AG20443 (cell line): ENCODE measurements around the gene AMIGO1.
"Not testable (repeated sequence)": the region's sequence is repeated elsewhere in the genome, so short reads cannot be mapped to it uniquely, and the experiment has no call there.

Experiments
- DNase-seq: peaks from one replicate; pipeline ENCODE4 v3.0.0; 2012; ENCODE audit warnings: low spot score, mixed read lengths

The AMIGO1 gene

DNA sequence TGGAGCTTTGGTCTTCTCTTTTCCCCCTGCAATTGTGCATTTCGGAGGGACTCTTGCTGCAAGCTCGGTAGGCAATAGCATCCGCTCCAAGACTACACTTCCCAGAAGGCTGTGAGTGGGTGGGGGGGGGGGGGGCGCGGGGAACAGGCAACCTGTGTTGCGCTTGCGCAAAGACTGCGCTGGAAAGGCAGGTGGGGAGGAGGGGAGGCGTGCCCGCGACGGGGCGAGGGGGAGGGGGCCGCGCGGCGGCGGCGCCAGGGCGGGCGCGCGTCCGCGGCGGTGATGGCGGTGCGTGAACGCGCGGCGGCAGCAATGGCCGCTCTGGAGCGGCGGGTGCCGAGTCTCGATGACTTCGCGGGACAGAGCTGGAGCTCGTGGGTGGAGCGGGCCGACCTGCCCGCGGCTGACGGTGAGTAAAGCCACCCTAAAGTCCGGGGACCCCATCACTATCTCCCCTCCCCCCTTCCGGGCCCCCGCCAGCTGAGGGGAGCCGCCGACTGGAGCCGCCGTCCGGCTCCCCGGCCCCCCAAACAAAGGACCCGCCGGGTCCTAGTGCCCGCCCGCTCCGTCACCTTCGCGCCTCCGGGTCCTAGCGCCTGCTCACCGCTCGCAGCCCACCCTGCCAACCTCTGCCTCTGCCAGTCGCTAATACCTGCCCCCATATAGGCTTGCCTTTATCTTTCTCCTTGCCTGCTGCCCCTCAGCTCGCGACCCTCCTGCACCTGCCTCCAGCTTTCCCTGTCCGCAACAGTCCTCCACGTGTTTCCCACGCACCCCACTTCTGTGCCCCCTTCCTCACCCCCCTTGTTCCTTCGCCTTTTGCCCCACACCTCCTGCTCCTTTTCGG lies 25.6 kb downstream of the AMIGO1 start, which contains the start of gene ATXN7L2:
TSS of gene ATXN7L2 (plus strand) at position 234 of the 847 bp plus-strand sequence. CDS start at position 283, 49 bp downstream.
- peak; percentile 100 for DNase-seq

DNA sequence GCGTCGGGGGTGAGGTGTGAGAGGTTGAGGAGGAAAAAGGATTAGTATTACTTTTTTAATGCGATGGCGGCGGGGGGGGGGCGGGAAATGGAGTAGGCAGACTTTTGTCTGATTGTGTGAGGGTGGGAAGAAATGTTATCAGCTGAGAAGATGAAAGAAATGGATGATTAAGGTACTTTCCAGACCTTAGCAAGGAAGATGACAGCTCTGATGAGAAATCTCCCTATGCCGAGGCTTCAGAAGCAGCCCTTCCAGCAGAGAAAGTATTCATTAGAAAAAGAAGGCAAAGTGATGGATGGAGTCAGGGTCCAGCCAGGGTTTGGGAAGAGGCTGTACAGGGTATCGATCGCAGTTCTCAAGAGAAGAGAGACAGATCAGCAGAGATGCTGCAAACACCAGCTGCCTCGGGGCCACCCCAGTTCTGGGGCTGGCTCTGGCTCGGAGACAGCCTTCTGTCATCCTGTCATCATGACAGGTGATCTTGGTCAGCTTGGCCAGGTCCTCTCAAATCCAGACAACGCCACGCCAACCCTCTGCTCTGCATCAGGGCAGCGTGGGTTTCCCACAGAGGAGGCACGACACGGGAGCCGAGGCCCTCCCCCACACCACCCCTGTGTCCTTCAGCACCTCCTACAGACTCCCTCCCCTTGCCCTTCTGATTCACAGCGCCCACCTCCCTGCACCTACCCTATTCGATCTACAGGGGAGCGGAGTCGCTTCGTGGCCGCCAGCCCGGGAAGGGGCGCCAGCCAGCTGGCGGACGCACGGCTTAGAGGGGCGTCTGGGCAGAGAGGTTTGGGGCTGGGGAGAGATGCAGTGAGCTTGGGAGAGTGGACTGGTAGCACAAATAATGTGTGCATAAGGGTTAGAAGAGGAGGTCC lies 26.5 kb downstream of the AMIGO1 start:
- no peak for DNase-seq

DNA sequence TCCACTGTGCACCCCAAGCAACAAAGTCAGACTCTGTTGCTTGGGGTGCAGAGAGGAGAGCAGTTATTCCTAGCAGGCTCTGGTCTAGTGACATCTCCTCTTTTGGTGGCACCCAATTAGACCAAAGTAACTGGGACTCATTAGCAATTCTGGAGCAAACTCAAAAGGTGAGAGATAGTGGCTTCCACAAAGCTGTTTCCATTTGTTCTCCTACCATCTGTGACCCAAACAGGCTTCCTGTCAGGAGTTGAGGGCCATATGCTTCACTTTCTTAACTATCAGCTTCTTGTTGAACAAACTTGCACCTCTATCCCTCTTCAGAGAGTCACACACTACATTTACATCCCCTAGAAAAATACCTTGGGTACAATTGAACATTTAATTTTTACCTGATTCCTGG lies 27.3 kb downstream of the AMIGO1 start:
- no peak for DNase-seq

DNA sequence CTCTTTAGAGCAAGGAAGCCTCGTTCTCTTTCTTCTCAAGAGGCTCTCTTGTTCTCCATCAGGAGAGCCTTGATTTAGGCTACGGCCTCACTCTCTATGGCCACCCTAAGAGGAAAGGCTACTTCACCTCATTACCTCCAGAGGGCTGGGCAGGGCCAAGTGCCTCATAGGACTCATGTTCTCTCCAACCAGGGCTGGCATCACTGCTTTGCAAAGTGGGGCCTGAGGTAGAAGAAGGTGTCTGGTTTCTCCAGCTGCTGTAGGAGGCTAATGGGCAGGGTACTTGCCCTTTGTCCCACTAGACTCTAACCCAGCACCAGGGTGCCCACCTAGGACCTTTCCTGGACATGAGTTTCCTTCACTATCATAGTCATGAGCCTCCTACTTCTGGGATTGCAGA lies 27.9 kb downstream of the AMIGO1 start:
- no peak for DNase-seq

DNA sequence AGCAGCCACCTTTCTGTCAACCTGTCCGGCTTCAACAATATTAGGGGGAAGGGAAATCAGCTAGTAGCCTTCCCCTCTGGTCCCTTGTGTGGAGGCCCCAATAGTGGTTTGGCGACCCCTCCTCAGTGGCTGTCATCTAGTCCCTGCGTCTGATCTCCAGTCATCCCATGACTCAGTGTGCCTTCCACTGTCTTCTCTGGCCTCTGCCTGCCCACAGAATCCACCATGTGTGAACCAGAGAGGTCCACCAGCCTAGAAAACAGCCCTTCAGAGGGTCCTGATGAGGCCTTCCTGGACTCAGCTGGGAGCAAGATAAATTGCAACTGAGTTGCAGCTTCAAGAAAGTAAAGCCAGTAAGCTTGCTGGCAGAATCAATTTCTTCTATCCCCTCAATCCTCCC lies 29.6 kb downstream of the AMIGO1 start:
- DNase-seq = no peak

DNA sequence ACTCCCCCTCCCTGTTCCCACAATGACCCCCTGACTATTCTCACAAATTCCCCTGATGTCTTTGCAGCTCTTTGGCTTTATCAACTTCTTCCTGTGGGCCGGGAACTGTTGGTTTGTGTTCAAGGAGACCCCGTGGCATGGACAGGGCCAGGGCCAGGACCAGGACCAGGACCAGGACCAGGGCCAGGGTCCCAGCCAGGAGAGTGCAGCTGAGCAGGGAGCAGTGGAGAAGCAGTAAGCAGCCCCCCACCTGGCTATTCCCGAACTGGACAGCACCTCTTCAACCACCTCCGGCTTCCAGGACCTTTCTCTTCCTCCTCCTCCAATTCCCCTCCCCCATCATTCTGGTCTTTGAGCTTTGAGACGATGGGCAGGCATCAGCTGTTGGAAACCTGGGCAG lies 30.2 kb downstream of the AMIGO1 start:
- DNase-seq = no peak

DNA sequence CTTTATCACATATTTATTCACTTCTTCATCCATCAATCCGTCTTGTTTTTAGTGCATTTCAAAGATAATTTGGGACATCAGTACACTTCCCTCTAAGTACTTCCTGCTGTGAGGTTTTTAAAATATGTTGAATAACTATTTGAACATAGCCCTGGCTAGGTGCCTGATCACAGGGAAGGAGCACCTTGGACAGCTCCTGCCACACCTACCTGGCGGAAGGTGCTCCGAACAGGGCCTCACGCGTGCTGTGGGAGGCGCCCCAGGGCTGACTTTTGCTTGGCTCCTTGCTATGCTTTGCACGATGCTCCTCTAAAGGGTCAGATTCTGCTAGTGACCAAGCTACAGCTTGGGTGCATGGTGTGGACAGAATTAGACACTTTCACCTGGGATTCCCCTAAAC lies 30.7 kb downstream of the AMIGO1 start:
- no peak for DNase-seq

DNA sequence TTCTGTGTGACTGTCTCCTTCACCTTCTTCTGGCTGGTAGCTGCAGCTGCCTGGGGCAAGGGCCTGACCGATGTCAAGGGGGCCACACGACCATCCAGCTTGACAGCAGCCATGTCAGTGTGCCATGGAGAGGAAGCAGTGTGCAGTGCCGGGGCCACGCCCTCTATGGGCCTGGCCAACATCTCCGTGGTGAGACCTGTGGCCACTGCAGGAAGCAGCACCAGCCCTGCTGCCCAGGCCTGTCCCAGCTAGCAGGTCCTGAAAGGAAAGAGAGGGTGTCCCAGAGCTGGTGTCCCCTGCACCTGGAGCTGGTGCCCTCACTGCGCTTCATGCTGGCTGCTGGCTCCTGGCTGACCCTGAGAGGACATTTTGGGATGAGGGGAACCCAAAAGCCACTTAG lies 31.7 kb downstream of the AMIGO1 start:
- DNase-seq = no peak

DNA sequence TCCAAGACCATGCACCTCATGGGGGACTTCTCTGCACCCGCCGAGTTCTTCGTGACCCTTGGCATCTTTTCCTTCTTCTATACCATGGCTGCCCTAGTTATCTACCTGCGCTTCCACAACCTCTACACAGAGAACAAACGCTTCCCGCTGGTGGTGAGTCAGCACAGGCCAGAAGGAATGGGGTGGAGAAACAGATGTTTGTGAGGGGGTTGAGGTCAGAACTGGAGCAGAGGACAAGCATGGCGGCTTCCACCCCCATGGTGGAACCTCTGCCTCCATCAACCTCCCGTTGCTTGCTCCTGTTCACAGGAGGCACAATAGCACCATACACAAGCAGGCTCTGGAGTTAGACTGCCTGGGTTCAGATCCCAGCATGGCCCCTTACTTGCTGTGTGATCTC lies 32.7 kb downstream of the AMIGO1 start:
- no peak for DNase-seq

DNA sequence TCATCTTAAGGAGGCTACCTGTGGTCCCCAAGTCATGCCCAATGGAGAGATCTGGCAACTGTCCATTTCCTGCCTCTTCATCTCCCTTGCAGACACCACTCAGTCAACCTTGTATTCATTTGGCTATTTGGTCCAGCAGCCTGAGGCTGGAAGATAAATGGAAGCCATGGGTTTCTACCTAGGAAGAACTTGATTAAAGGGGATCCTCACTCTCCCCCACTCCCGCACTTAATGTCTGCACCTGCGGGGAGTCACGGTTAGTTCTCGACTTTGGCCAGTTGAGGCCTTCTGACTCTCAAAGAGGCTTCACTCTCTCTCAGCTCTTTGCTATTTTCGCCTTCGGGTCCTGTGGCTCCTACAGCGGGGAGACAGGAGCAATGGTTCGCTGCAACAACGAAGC lies 34.3 kb downstream of the AMIGO1 start:
- DNase-seq = no peak

DNA sequence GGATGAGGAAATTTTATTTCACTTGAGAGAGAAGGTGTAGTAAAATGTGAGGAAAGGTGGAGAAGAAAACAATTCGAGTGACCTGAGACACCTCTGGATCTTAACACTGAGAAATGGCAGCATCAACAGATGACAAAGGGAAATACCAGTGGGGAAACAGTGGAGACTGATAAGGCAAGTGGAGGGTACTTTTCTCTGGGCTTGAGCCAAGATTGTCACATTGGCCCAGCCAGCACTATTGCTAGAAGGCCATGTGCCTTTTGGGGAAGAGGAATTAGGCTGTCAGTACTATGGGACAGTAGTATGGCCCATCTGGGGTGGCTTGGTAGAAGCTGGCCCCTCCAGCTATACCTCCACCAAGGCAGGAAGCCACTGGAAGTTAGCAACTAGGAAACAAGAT lies 34.8 kb downstream of the AMIGO1 start:
- DNase-seq = no peak

DNA sequence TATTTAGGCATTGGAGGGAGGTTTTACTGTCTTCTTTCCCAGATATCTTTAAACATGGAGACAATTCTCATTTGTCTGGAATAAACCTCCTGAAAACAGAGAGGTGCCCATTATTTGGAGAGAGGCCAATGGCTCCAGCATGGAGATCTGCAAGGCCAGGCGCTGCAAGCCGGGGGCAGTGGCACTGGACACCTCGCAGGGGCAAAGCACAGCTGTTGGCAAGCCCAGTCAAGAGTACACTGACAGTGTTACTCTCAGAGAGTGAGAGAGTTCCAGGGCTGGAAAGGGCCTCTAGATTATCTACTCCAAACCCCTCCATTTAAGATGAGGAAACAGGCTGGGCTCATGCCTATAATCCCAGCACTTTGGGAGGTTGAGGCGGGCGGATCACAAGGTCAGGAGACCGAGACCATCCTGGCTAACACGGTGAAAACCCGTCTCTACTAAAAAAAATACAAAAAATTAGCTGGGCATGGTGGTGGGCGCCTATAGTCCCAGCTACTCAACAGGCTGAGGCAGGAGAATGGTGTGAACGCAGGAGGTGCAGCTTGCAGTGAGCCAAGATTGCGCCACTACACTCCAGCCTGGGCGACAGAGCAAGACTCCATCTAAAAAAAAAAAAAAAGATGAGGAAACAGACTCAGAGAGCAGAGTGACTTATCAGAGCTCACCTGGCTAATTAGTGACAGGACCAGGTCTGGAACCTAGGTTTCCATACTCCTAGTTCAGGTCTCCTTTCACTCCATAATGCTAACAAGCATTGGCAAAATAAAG lies 36.1 kb downstream of the AMIGO1 start:
- DNase-seq = not testable (repeated sequence)

DNA sequence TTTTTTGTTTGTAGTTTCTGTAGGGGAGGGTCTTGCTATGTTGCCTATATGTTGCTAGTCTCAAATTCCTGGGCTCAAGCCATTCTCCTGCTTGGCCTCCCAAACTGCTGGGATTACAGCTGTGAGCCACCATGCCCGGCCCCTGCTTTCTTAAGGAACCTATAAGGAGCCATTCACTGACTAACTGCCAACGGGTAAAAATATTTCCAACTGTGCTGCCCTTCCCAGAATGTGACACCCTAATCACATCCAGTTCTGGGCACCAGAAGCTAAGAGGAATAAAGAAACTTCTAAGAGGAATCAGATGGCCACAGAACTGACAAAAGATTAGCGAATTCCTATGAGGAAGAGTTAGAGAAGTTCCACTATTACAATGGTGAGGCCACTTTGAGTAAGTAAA lies 36.7 kb downstream of the AMIGO1 start:
- no peak for DNase-seq

DNA sequence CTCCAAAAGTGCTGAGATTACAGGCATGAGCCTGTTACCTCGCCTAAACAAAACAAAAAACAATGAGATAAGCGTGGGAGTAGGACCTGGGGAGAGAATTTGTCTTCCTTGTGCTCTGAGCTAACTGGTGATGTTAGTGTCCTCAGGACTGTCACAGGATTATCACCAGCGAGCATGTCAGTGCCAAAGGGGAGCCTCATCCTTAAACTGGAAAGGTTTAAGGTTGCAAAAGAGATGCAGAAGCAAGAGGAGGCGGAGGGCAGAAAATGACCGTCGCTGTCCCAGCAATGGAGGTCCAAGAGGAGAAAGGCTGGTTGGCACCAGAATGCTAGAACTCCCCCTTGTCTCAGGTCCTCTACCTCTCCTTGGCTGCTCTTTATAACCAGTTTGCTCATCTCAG lies 39.3 kb downstream of the AMIGO1 start:
- no peak for DNase-seq

DNA sequence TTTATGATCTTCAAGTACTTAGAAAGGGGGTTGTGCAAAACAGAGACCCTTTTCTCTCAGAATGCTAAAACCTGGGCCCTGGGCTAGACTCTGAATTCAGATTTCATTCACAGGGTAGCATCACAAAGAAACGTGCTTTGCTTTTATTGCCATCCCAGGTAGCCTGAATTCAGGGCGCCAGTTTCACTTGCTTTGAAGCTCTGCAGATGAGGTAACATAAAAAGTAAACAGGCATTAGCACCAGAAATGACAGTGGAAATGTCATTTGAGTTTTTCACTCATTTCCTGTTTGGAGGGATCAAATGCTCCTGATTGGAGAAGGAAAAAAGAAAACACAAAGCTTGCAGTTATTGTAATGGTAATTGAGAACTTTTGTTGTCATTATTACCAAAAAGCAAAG lies 40.6 kb downstream of the AMIGO1 start:
- no peak for DNase-seq

DNA sequence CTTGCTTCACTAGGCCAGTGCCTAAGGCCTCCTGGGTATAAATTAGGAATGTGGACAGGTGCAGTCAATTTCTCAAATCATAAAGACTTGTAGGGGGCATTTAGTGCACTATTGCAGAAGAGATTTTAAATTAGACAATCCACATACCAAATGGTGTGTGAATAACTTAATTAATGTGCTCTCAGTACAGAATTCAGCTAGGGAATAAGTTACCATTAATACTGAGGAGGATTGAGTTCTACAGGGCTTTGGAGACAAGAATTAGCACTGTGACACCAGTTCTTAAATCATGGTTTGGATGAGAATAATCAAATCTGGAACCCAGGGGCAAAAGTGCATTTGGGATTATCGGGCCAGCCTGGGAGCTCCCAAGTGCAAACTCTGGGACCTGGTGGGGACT lies 41.5 kb downstream of the AMIGO1 start:
- DNase-seq = no peak

DNA sequence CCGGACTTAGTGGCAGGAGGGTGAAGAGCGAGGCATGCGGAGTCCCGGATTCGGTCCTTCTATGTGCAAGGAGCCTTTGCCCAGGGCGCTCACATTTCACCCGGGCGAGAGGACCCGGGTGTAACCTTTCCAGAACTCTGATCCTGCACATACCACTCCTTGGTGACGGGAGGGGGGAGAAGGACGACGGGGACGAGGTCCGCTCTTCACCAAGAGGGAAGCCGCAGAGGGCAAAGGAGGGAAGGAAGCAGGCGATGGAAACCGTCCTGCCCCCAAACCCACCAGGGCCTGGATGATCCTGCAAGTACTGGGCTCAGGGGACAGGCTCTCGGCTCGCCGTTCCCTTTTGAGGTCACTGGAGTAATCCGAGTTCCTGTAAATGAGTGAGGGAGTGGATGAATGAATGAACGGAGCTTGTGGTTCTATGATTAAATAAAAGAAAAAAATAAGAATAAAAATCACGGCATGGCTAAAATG lies 42.2 kb downstream of the AMIGO1 start:
- DNase-seq = no peak

DNA sequence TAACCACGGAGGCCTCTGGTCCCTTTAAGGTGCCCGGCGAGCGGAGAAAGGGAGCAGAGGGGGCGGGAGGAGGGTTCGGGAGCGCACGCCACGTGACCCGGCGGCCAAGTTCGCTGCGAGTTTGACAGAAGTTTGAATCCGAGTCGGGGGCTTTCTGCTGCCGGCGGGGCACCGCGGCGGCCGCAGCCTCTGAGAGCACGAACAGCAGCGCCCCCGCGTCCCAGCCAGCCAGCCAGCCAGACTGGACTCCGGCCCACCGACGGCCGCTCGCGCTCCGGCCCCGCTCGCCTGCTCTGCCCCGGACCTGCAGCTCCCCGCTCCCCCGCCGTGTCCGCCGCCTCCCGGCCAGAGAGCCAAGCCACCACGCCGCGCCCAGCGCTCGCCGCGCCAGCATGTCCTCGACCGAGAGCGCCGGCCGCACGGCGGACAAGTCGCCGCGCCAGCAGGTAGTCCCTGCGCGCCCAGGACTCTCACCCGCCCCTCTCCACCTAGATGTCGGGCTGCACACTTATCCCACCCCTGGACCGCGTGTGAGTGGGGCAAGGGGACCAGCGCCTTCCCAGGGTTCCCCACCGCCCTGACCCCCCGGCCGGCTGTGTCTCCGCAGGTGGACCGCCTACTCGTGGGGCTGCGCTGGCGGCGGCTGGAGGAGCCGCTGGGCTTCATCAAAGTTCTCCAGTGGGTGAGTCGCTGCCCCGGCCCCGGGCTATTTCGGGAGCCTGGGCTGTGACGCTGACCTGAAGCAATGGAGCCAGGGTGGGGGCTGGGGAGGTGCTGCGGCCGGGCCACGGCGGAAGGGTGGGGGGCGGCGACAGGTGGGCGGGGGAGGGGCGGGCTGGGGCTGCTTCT lies 42.9 kb downstream of the AMIGO1 start, which contains the start of gene SYPL2:
TSS of gene SYPL2 (plus strand) at position 95 of the 849 bp plus-strand sequence. CDS start at position 393, 298 bp downstream.
- peak; percentile 81 for DNase-seq

DNA sequence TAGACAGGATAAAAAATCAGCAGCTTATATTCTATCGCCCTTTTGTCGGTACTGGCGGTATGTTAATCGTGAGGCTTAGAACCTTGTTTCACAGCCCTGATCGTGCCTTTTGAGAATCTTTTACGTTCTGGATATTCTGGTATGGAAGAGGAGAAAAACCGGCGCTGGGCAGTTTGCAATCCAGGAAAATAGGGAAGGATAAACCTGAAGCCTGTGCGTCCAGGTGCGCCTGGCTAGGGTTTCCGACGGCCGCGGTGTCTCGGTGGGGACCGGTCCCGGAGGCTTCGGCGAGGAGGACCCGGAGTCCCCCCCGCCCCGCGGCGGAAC lies 43.4 kb downstream of the AMIGO1 start:
- DNase-seq = no peak

DNA sequence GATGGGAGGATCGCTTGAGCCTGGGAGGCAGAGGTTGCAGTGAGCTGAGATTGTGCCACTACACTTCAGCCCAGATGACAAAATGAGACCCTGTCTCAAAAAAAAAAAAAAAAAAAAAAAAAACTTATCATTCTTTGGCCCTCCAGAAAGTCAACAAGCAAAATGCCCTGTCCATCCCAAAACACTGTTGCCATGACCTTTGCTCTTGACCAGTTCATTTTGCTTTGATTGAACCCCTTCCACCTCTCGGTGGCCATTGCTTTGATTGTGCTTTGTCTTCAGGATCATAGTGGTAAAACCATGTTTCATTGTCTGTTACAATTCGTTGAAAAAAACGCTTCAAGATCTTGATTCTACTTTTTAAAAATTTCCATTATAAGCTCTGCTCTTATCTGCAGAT lies 51.7 kb downstream of the AMIGO1 start:
- no peak for DNase-seq

DNA sequence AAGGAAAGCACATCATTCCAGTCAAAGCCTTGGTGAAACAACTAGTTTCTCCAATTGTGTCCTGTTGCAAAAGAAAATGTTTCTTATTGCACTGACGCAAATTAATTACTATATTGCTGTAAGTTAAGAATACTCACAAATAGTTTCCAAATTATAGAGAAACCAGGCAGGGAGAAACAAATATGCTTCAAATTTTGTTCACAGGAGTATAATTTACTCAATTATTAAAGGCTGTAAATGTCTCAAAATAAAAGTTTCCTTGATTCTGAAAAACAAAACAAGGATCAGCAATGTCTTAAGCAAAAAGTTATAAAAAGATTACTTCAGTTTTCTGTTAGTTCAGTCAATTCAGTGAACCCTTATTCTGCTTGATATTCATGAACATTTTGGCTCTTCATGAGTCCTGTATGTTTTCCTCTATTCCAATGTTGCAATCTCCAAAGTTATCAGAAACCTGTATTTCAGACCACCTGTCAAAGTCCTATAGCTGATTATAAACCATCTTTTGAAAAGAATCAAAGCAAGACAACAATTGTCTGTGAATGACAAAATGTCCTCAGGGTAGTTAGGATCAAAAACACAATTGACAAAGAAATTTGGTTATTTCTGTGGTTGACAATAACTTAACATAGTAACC lies 54.9 kb downstream of the AMIGO1 start:
- no peak for DNase-seq
